ENCODE results near the gene UBE3D.
"Not testable (repeated sequence)": the region's sequence is repeated elsewhere in the genome, so short reads cannot be mapped to it uniquely, and the experiment has no call there.

The UBE3D gene

DNA sequence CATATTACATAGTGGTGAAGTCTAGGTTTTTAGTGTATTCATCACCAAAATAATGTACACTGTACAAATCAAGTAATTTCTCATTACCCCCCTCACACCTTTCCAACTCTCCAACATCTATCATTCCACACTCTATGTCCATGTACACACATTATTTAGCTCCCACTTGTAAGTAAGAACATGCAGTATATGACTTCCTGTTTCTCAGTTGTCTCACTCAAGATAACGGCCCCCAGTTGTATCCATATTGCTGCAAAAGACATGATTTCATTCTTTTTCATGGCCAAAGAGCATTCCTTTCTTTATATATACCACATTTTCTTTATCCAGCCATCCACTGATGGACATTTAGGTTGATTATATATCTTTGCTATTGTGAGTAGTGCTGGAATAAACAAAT lies 86.0 kb downstream of the UBE3D start:
- H3K4me3 ChIP-seq (ENCODE audit: low read depth, low read length): no peak overlapping the region

DNA sequence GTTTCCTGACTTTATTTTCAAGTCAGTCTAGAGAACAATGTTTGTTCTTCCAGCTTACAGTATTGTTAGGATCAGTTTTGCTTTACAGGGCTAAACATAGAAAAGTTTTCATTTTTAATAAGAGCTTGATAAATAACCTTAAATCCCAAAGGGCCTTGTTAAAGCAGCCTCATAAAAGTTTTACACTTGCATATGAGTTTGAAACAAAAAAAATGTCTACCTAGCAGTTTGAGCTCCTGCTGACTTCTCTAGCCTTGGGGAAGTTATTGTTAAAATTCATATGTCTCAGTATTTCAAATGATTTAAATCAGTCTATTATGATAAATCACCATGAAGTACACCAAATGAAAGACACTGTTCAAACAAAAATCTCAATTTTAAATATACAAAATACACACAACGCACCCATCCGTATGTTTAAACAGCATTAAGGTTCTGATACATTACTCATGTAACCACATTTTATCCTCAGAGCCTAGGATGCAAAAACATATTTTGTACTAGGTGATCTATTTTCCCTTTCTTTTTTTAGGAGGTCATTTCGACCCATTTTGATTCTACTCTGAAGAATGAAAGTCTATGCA lies 87.2 kb downstream of the UBE3D start:
- no peak overlapping the region for H3K4me3 ChIP-seq (ENCODE audit: low read depth, low read length)

DNA sequence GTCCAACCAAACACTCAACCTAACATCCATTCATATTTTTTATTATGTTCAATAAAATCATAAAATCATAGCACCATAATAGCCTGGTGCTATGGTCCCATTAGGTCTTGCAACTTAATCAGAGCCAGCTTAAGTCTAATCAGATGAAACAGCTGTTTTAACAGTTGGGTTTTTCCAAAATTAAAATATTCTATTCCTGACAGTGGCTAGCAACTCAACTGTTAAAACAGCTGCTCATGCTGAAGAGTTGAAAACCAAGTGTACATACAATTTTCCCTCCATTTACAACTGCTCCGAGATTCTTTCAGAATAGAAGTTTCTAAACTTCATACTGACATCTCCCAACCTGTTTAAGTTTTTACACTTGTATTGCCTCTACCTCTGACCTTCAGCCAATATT lies 89.5 kb downstream of the UBE3D start:
- no peak overlapping the region for H3K4me3 ChIP-seq (ENCODE audit: low read depth, low read length)

DNA sequence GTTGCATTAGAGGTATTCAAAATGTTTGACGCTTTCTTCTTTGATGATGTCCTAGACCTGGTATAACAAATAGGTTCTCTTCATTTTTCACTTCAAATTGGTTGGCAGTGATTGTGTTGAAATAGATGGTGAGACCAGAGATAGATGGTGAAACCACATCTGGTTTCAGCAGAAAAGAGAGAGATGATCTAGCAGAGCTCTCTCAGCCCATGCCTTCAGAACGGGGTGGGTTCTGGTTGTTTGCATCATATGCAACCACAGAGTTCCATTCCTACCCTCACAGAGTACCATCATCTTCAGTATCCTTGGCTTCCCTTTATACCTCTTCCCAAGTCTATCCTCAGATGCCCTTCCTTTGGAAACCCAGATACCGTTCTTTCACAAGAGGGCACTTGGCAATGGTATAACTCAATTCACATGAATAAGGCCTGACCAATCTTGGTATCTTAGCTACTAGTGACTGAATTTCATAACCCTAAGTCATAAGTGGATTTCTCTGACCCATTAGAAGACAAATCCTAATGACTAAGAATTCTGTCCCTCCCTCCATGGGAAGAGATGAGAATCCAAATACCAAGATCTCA lies 93.7 kb downstream of the UBE3D start:
- no peak overlapping the region for H3K4me3 ChIP-seq (ENCODE audit: low read depth, low read length)

DNA sequence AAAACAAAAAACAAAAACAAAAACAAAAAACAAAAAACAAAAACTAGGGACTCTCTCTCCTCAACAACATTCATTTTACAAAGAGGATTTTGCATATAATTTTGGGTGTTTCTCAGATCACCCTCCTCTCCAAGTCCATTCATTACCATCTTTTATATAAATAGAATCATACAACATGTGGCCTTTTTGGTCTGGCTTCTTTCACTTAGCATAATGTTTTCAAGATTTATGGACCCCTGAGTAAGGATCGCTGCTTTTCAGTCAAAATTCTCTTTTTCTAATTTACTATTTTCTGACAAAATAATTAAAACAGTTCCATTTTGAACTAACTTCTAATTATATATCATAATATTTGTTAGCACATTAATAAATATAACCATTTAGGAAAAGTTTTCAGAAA lies 94.8 kb downstream of the UBE3D start:
- no peak overlapping the region for H3K4me3 ChIP-seq (ENCODE audit: low read depth, low read length)

DNA sequence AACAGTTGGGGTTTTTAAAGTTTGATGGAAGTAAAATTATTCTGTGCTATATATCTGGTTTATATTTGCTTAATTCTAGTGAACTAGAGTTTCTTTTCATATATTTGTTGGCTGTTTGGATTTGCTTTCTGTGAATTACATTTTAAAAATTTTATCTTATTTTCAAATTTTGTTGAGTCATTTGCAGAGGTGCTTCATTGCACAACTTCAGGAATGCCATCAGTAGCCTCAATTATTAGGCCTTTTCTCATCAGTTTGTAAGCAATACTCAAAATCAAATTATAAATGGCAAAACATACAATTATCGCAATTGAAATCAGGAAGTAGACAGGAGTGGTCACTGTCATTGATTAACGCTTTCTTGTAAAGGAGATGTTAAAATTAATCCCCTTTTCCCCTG lies 96.9 kb downstream of the UBE3D start:
- H3K4me3 ChIP-seq (ENCODE audit: low read depth, low read length): no peak overlapping the region

DNA sequence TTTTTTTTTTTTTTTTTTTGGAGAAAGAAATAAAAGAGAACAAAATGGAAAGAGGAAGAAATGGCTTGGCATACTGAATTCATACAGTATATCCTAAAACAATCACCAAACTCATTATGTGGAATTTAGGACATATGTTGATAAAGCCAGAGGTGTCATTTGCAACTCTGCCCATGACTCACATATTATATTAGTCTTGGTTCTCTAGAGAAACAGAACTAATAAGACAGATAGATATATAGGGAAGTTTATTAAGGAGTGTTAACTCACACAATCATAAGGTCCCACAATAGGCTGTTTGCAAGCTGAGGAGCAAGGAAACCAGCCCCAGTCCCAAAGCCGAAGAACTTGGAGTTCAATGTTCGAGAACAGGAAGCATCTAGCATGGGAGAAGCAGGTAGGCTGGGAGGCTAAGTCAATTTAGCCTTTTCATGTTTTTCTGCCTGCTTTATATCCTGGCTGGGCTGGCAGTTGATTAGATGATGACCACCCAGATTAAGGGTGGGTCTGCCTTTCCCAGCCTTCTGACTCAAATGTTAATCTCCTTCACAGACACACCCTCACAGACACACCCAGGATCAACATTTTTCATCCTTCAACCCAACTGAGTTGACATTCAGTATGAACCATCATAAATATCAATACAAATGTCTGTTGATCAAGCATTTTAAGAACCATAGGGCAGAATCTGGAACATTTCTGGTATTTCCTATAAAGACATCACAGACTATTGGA lies 102.3 kb downstream of the UBE3D start:
- no peak overlapping the region for H3K4me3 ChIP-seq (ENCODE audit: low read depth, low read length)

DNA sequence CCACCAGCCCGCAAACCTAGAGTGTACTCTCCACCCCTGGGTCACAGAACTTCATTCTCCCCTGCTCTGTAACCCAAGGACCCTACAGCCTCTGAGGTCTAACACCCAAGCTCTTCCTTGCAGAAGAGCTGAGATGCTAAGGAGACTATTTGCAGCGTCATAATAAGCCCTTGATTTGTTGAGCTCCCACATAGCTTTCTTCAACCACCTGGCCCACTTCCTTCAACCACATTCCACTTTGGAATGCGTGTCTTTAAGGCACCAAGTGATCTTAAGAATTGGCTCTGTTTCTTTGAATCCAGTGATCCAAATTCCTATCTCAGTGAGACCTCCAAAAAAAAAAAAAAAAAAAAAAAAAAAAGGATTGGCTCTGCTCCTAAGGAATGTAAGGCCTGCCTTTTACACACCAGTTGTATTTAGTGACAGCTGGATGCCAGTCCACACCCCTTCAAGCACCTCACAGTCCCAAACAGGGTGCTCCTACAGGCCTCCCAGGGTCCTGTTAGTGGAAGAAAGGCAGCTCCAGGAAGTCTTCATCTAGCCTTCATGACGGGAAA lies 106.2 kb downstream of the UBE3D start:
- H3K4me3 ChIP-seq (ENCODE audit: low read depth, low read length): no peak overlapping the region

DNA sequence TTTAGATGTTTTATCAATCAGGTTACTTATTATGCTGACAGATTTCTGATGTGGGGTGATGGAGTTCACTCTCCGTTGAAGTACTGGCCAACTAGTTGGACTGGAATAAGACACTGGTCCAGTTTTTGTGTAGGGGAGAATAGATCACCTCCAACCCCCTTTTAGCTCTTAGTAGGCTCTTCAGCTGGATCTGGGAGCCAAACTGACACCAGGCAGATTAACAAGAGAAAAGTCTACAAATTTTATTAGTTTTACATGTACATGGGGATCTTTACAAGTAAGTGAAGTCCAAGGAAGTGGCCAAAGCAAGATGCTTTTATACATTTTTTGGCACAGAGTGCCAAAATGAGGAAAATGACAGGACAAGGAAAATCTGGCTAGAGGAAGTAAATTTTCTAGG lies 107.1 kb downstream of the UBE3D start:
- no peak overlapping the region for H3K4me3 ChIP-seq (ENCODE audit: low read depth, low read length)

DNA sequence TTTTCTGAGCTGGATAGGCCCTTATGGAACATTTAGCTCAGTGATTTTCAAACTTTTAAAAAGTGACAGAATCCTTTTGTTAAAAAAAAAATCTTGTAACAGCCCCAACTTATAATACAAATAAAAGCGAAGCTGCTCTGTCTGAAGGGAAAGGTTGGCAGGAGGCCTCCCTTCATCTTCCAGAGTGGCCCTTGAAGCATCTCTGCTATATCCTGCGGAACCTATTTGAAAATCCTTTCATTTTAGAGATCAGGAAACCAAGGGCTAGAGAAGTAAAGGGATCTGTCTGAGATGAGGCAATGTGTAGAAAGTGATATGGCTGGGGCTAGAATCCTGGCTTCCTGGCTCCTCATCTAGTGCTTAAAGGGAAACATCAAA lies 107.8 kb downstream of the UBE3D start:
- no peak overlapping the region for H3K4me3 ChIP-seq (ENCODE audit: low read depth, low read length)

DNA sequence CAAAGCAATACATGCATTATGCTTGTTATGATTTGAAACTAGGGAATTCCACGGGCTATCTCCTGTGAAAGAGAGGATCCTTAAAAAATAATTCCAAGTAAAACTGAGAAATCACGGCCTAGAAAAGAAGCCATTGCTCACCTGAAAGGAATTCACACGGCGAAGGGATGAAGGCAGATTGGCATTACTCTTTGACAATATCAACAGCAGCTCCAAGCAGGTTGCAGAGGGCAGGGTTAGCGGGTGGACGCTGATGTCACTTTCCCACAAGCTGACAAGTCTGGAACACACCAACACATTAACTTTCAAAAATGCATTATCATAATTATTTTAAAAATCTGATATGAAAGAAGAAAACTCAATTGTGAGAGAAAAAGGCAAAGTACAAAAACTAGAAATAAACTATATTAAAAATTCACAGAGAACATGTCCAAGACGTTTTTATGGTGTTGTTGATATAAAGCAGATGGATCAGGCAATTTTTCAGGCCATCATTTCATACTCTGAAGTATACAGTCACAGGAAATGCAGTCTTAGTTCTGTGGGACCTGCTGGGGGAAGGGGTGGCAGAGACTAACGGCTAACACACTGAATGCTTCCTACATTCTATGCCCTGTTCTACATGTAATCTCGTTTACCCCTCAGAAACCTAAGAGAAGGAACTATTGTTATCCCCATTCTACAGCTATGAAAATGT lies 108.3 kb downstream of the UBE3D start:
- no peak overlapping the region for H3K4me3 ChIP-seq (ENCODE audit: low read depth, low read length)

DNA sequence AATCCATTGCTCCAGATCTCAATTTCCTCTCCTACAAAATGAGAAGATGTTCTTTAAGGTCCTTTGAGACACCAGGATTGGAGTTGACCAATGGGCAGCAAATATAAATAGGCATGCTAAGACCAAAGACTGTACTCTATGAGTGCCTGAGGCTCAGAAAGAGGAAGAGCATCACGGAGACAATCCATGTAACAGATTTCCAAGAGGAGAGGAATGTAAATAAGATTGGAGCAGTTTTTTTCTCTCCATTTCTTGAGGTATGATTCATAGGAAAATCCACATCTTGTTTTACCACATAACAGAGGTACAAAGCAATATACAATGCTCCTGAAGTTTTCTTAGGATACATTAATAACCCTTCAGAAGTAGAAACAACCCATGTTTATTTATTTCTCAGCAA lies 109.8 kb downstream of the UBE3D start:
- H3K4me3 ChIP-seq (ENCODE audit: low read depth, low read length): no peak overlapping the region

DNA sequence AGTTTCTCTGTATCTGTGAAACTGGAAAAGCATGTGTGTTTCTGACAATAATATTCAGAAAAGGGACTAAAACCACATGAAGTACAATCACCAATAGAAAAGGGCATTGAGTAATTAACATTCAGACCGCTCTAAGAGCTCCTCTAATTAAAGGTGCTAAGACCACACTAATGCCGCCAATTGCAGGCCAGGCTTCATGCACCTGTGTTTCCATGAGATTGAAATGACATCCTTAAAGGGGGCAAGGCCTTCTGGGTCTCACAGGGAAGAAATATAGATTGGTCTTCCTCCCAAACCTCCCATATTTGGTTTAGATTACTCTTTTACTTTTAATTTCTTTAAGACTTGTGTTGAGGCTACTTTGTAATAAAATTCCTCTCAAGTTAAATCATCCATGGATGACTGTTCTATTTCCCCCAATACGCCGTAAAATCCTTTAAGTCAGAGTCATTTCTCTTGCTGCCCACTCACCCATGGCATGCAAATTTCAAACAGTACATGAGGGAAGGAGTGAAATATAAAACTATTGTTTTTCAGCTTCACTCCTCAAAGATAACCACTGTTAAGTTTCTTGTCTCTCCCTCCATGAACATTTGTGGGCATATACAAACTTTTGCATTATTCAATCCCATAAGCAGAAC lies 110.6 kb downstream of the UBE3D start:
- no peak overlapping the region for H3K4me3 ChIP-seq (ENCODE audit: low read depth, low read length)

DNA sequence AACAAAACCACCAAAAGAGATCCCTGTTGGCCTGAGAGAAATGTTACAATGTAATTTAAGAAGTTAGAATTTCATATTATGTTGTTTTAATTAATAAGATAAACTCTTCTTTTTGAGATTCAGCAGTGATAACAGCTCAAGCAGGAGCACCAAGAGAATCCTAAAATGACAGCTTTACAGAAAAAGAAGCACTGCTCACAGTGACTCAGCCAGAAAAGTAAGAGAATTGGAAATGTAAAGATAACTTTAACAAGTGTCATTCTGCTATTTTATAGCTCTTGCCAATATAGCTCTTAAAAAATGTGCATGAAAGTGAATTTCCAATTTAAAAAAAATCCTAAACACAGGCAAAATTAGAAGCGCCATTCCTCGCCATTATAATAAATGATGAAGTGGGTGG lies 111.3 kb downstream of the UBE3D start:
- H3K4me3 ChIP-seq (ENCODE audit: low read depth, low read length): no peak overlapping the region

DNA sequence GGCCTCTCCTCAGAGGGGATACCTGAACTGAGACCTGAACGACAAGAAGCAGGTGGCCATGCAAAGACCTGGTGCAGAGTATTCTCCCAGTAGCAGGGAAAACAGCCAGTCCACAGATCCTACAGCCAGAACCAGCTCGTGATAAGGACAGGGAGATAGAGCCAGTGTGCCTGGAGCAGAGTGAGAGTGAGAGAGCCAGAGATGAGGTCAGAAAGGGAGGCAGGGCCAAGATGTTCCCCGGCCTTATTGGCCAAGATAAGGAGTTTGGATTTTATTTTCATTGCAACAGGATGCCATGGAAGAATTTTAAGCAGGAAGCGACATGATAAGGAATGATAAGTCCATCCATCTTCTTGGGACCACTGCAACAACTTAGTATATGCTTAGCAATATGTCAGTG lies 111.8 kb downstream of the UBE3D start:
- H3K4me3 ChIP-seq (ENCODE audit: low read depth, low read length): no peak overlapping the region

DNA sequence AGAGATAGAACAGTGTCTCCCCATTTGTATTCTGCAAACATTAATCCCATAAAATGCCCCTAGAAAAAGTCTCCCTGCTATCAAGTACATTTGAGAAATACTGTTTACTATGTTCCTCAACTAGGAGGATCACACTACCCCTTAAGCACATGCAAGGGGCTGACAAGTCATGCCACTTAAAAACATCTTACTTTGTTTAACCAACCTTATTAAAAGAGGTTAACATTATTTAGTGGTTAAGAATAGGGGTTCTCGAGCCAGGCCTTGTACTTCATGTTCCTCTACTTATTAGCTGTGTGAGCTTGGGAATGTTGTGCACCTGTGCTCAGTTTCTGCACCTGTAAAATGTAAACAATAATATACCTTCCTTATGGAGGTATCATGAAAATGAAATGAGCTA lies 113.7 kb downstream of the UBE3D start:
- no peak overlapping the region for H3K4me3 ChIP-seq (ENCODE audit: low read depth, low read length)

DNA sequence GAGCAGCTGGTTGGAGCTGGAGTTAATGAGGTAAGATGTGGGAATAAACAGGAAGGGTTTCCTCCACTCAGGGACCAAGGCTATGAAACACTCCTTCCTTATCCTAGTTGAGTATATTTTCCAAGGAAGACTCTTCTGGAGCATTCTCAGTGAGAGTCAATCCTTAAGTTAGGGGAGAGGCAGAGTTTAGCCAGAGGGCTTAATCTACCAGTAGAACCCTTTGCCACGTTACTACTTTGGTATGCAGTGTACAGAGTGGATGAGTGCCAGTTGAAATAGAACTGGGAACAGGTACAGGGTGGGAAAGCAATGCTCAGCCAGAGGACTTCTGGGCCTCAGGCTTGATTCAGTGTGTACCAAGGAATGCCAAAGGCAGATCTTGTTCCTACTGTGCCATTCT lies 114.3 kb downstream of the UBE3D start:
- H3K4me3 ChIP-seq (ENCODE audit: low read depth, low read length): no peak overlapping the region

DNA sequence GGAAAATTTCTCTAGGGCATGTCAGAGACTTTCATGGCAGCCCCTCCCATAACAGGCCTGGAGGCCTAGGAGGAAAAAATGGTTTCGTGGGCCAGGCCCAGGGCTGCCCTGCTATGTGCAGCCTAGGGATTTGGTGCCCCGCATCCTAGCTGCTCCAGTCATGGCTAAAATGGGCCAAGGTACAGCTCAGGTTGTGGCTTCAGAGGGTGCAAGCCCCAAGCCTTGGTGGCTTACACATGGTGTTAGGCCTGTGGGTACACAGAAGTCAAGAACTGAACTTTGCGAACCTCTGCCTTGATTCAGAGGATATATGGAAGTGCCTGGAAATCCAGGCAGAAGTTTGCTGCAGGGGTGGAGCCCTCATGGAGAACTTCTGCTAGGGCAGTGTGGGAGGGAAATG lies 134.7 kb downstream of the UBE3D start:
- H3K4me3 ChIP-seq (ENCODE audit: low read depth, low read length): not testable (repeated sequence)

DNA sequence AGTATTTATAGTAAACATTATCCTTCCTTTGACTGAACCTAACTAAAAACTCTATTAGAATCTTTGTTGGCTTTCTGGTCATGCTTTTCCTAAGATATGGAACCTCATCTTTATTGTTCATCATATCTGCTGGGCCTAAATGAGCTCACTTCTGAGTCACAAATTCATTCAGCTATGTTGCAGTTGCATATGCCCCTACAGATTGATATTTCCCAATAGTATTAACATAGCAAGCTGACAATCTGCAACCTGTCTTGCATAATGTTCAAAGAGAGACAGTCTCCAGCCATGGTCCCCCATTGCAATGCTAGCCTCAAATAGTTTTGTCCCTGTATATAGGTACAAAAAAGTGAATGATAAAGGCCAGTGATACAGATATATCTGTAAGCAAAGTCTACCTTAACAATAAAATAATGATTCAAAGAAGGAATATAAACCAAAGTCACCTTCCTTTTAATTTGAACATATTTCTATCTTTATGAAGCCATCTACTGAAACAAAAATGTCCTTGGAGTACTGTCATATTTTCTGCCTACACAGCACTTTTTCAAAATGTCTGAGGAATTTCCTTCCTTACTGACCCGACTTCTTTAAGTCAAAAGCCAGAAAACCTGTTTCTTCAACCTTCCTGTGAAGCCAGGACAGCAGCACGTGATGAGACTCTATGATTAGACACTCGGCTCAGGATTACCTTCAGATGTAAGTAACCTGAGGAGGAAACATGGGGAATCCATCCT lies 140.7 kb downstream of the UBE3D start:
- no peak overlapping the region for H3K4me3 ChIP-seq (ENCODE audit: low read depth, low read length)

DNA sequence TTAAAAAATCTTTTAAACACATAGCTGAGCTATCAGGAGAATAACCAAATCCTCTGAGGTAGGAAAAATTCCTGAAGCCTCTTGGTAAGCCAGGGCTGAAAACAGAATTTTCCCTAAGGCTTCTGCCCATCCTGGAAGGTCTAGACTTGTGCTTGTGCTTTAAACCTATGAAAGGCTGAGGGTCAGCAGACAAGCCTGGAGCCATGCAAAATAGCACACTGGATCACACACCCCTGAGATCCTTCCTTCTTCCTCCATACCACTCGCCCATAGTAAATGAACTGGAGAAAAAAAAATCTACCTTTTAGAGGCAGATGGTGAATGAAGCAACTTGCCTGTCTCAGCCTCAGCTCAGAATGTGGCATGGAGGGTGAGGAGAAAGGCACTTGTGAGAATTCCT lies 144.4 kb downstream of the UBE3D start:
- H3K4me3 ChIP-seq (ENCODE audit: low read depth, low read length): no peak overlapping the region

All from iPS-11a (cell line).